BJ (cell line): Measurements from ENCODE around the gene DEGS1. TPM values are rescaled to one million over a fixed set of nuclear protein-coding genes. Genes with fewer than 3 reads are reported as not detected.

ENCODE experiments used
- CTCF ChIA-PET: fragments of 350-600 bp; formaldehyde crosslinking; extraction: SDS; loops from one replicate; lab custom pipeline; 2021; ENCODE audit warnings: antibody characterized with exemption, inconsistent platforms; lab: Yijun Ruan, JAX
- POLR2A ChIA-PET: fragments of 300-600 bp; sonication (Branson Sonifier 250); formaldehyde crosslinking; extraction: SDS; loops from one replicate; lab custom pipeline; 2021; ENCODE audit warnings: antibody characterized with exemption; lab: Charles Lee
- DNase-seq: peaks from one replicate; pipeline ENCODE4 v3.0.0-alpha.2; 2011; ENCODE audit warnings: low read depth
- H3K27me3 ChIP-seq: 2 replicates; pipeline ENCODE4 v1.6.0; 2011; ENCODE audit warnings: low read length; ENCODE audit not compliant: control insufficient read depth, insufficient read depth
- H3K36me3 ChIP-seq: 2 replicates; pipeline ENCODE4 v1.5.1; 2011; ENCODE audit warnings: low read length; ENCODE audit not compliant: control insufficient read depth, insufficient read depth
- H3K4me3 ChIP-seq: 2 replicates; pipeline ENCODE4 v1.5.1; 2011; ENCODE audit warnings: low read depth, mild to moderate bottlenecking, control low read depth, low read length
- CTCF ChIP-seq: IDR thresholded peaks from 2 replicates; pipeline ENCODE4 v1.5.1; 2011; ENCODE audit warnings: low read depth, mild to moderate bottlenecking, control low read depth, inconsistent platforms, low read length, moderate library complexity; ENCODE audit not compliant: insufficient read depth
- polyA plus RNA-seq: library from polyadenylated mRNA; depleted of rRNA; stranded (reverse); fragments of >200 nt; gene quantifications from 2 replicates; pipeline ENCODE4 v1.2.3, GENCODE V29; 2011

DEGS1 gene
- polyA plus RNA-seq, 1 experiment, result 77.2 TPM

GRCh38 chr1:224211206-224211962, 28.3 kb downstream of the DEGS1 start:
- ChIA-PET CTCF (no interaction called here), POLR2A (no interaction called here)
- DNase-seq, result no peak

GRCh38 chr1:224212618-224213061, 29.6 kb downstream of the DEGS1 start:
- ChIA-PET POLR2A (no interaction called here), CTCF (no interaction called here)
- H3K27me3 ChIP-seq, result no peaks in the 10 kb centered on the region

More at GRCh38 chr1:224211206-224211962, 28.3 kb downstream of the DEGS1 start:
- Histone ChIP-seq H3K4me3 (no peak overlapping the region), H3K27me3 (no peaks in the 10 kb centered on the region), H3K36me3 (no peaks in the 10 kb centered on the region)
- TF ChIP-seq CTCF, result no peak

GRCh38 chr1:224213438-224214119, 30.5 kb downstream of the DEGS1 start:
- Histone ChIP-seq H3K4me3 (no peak overlapping the region), H3K27me3 (no peaks in the 10 kb centered on the region), H3K36me3 (no peaks in the 10 kb centered on the region)
- POLR2A ChIA-PET, result no interaction called here
- CTCF ChIA-PET, result interaction anchor here (0.9 kb wide), 2 partner anchors 9 to 10 kb away, joined by 3 read pairs; no protein-coding TSS in a partner anchor
- DNase-seq, result no peak
- no peak for TF ChIP-seq CTCF

More at GRCh38 chr1:224212618-224213061, 29.6 kb downstream of the DEGS1 start:
- Histone ChIP-seq H3K4me3 (no peak overlapping the region), H3K36me3 (no peaks in the 10 kb centered on the region)
- no peak for DNase-seq
- TF ChIP-seq CTCF, result no peak

- no peak for DNase-seq
- H3K36me3 ChIP-seq, result no peaks in the 10 kb centered on the region
- no peak for TF ChIP-seq CTCF
- POLR2A ChIA-PET, result no interaction called here
- no peak overlapping the region for H3K4me3 ChIP-seq
- CTCF ChIA-PET, result no interaction called here
- no peaks in the 10 kb centered on the region for H3K27me3 ChIP-seq
These were observed 33.3 kb downstream of the DEGS1 start for GRCh38 chr1:224216382-224216781.

GRCh38 chr1:224217655-224218623, 34.9 kb downstream of the DEGS1 start:
- no peak for DNase-seq
- no peaks in the 10 kb centered on the region for H3K27me3 ChIP-seq
- no peak for TF ChIP-seq CTCF
- no peak overlapping the region for H3K4me3 ChIP-seq
- ChIA-PET CTCF (no interaction called here), POLR2A (no interaction called here)
- H3K36me3 ChIP-seq, result no peaks in the 10 kb centered on the region
